ENCODE data around the gene TMEM244. TPM values are rescaled to one million over a fixed set of nuclear protein-coding genes. Genes with fewer than 3 reads are reported as not detected.
"Not testable (repeated sequence)": the region's sequence is repeated elsewhere in the genome, so short reads cannot be mapped to it uniquely, and the experiment has no call there.

Gene TMEM244
- total RNA-seq, 4 donors from 2014 or later: not detected

GRCh38 chr6:129818251-129818650 is 42.9 kb downstream of the TMEM244 start:
- TF ChIP-seq CTCF (IDR thresholded peaks at IDR 0.05): no peak
- ATAC-seq (ENCODE audit: low FRiP score): no peak

GRCh38 chr6:129817821-129818220 is 43.3 kb downstream of the TMEM244 start:
- DNase-seq (ENCODE audit: low spot score) (no peak), ATAC-seq (ENCODE audit: low FRiP score) (no peak)
- TF ChIP-seq CTCF (IDR thresholded peaks at IDR 0.05): no peak

More at GRCh38 chr6:129818251-129818650, 42.9 kb downstream of the TMEM244 start:
- DNase-seq (ENCODE audit: low spot score): no peak

- TF ChIP-seq CTCF (IDR thresholded peaks at IDR 0.05): no peak
- DNase-seq (ENCODE audit: low spot score) (no peak), ATAC-seq (ENCODE audit: low FRiP score) (no peak)
These were observed 43.8 kb downstream of the TMEM244 start for GRCh38 chr6:129817332-129817731.

- no peak for ATAC-seq (ENCODE audit: low FRiP score)
- no peak for DNase-seq (ENCODE audit: low spot score)
- no peak for TF ChIP-seq CTCF (IDR thresholded peaks at IDR 0.05)
These were observed 48.9 kb downstream of the TMEM244 start for GRCh38 chr6:129812145-129812777.

GRCh38 chr6:129807141-129807540 is 54.0 kb downstream of the TMEM244 start:
- ATAC-seq (ENCODE audit: low FRiP score): not testable (repeated sequence)

GRCh38 chr6:129802920-129803319 is 58.2 kb downstream of the TMEM244 start:
- not testable (repeated sequence) for ATAC-seq (ENCODE audit: low FRiP score); DNase-seq (ENCODE audit: low spot score)

More at GRCh38 chr6:129807141-129807540, 54.0 kb downstream of the TMEM244 start:
- DNase-seq (ENCODE audit: low spot score): not testable (repeated sequence)

- no peak for TF ChIP-seq CTCF (IDR thresholded peaks at IDR 0.05)
- no peak for ATAC-seq (ENCODE audit: low FRiP score)
- no peak for DNase-seq (ENCODE audit: low spot score)
These were observed 59.2 kb downstream of the TMEM244 start for GRCh38 chr6:129801909-129802308.

- no peak for ATAC-seq (ENCODE audit: low FRiP score)
- DNase-seq (ENCODE audit: low spot score): no peak
- no peak for TF ChIP-seq CTCF (IDR thresholded peaks at IDR 0.05)
These were observed 65.9 kb downstream of the TMEM244 start for GRCh38 chr6:129795261-129795660.
